HepG2 (cell line): Measurements from ENCODE around the gene ZNF765. TPM values are rescaled to one million over a fixed set of nuclear protein-coding genes. Genes with fewer than 3 reads are reported as not detected.
"Not testable (repeated sequence)": the region's sequence is repeated elsewhere in the genome, so short reads cannot be mapped to it uniquely, and the experiment has no call there.

ENCODE experiments used
- ATAC-seq: fragments of 200-7000 bp; cut with Tn5 transposase; 3 replicates; pipeline ENCODE4 v1.9.1; 2020; ENCODE audit warnings: mild to moderate bottlenecking, moderate library complexity
- BruUV-seq: library from RNA; stranded (reverse); fragments of 400-500 nt; replicated peaks from 2 replicates; lab custom pipeline; 2021; lab: Mats Ljungman, UMichigan
- CTCF ChIA-PET: fragments of 300-600 bp; formaldehyde crosslinking; extraction: SDS; loops from one replicate; lab custom pipeline; 2021; ENCODE audit warnings: low total read pairs, inconsistent platforms, low intra/inter-chr PET ratio; lab: Yijun Ruan, JAX
- POLR2A ChIA-PET: fragments of 350-600 bp; sonication (Branson Sonifier 250); formaldehyde crosslinking; loops from one replicate; lab custom pipeline; 2020; ENCODE audit warnings: antibody characterized with exemption, inconsistent platforms; lab: Yijun Ruan, JAX
- DNase-seq: peaks from one replicate; pipeline ENCODE4 v3.0.0-alpha.2; 2015; ENCODE audit warnings: low spot score
- FAIRE-seq: peaks from 3 replicates; lab custom pipeline; 2011; peaks lifted over from hg19 to GRCh38; lab: Jason Lieb, UNC
- H2AFZ ChIP-seq: one replicate; pipeline ENCODE4 v1.6.1; 2011; ENCODE audit warnings: low read length, inconsistent platforms
- H3K27ac ChIP-seq: fragments of 300-600 bp; 3 replicates; pipeline ENCODE4 v1.8.0; 2011; ENCODE audit warnings: mixed run types, mild to moderate bottlenecking, mixed read lengths, low read length, inconsistent platforms; ENCODE audit not compliant: insufficient read depth; ENCODE audit errors: extremely low read length
- H3K27me3 ChIP-seq, 2 experiments: fragments of 200-600 bp in 1 of 2; 2 replicates in 1 of 2; 3 replicates in 1 of 2; pipeline versions ENCODE4 v1.6.0 to v1.8.0; 2011; ENCODE audit warnings: low read length in 2 of 2, mild to moderate bottlenecking in 2 of 2, moderate library complexity in 2 of 2, inconsistent platforms in 1 of 2; ENCODE audit not compliant: insufficient read depth in 2 of 2, control insufficient read depth in 1 of 2
- H3K36me3 ChIP-seq, 2 experiments: fragments of 200-600 bp in 1 of 2; replicated peaks in 1 of 2; 2 replicates in 1 of 2; 3 replicates in 1 of 2; pipeline versions ENCODE4 v1.5.1 to v1.8.0; 2011; ENCODE audit warnings: low read length in 2 of 2, inconsistent platforms in 1 of 2; ENCODE audit not compliant: insufficient read depth in 2 of 2, control insufficient read depth in 1 of 2
- H3K4me1 ChIP-seq: 2 replicates; pipeline ENCODE4 v1.5.1; 2012; ENCODE audit warnings: low read length, inconsistent platforms; ENCODE audit not compliant: insufficient read depth
- H3K4me2 ChIP-seq: 2 replicates; pipeline ENCODE4 v1.6.0; 2011; ENCODE audit warnings: low read depth, low read length, inconsistent platforms
- H3K4me3 ChIP-seq, 3 experiments: fragments of 200-600 bp in 1 of 3; sonication (generic), shearing (Covaris generic) in 1 of 3; replicated peaks in 1 of 3; 2 replicates each; pipeline ENCODE4 v1.5.1; 2011 to 2016; ENCODE audit warnings: low read length in 3 of 3, inconsistent platforms in 2 of 3, low read depth in 2 of 3, mild to moderate bottlenecking in 2 of 3, control low read depth in 1 of 3, mixed read lengths in 1 of 3; ENCODE audit not compliant: insufficient read depth in 1 of 3
- H3K79me2 ChIP-seq: one replicate; pipeline ENCODE4 v1.6.1; 2011; ENCODE audit warnings: low read length, inconsistent platforms; ENCODE audit not compliant: insufficient read depth
- H3K9ac ChIP-seq: 2 replicates; pipeline ENCODE4 v1.6.0; 2011; ENCODE audit warnings: mild to moderate bottlenecking, low read depth, low read length, inconsistent platforms; ENCODE audit not compliant: insufficient read depth
- H3K9me3 ChIP-seq: 2 replicates; pipeline ENCODE4 v1.5.1; 2012; ENCODE audit warnings: mild to moderate bottlenecking, low read length
- H4K20me1 ChIP-seq: 2 replicates; pipeline ENCODE4 v1.6.0; 2011; ENCODE audit warnings: inconsistent platforms, mild to moderate bottlenecking, low read length, moderate library complexity; ENCODE audit not compliant: insufficient read depth
- ARID5B ChIP-seq: IDR thresholded peaks from 2 replicates; pipeline ENCODE4 v1.4.0; 2020; ENCODE audit warnings: mild to moderate bottlenecking, missing genetic modification reagents
- FOXA3 ChIP-seq: IDR thresholded peaks from 2 replicates; pipeline ENCODE4 v1.6.1; 2016; ENCODE audit warnings: missing genetic modification reagents, missing compliant biosample characterization
- HDAC1 ChIP-seq: sonication (generic); formaldehyde crosslinking; IDR thresholded peaks from 2 replicates; pipeline ENCODE4 v1.5.1; 2020; ENCODE audit warnings: mild to moderate bottlenecking, missing genetic modification reagents
- PAXIP1 ChIP-seq: sonication (generic); formaldehyde crosslinking; conservative IDR thresholded peaks from 2 replicates; pipeline ENCODE4 v1.4.0; 2020; ENCODE audit warnings: mild to moderate bottlenecking, missing genetic modification reagents, moderate library complexity
- PITX1 ChIP-seq: sonication (generic); formaldehyde crosslinking; IDR thresholded peaks from 2 replicates; pipeline ENCODE4 v1.5.1; 2020; ENCODE audit warnings: mild to moderate bottlenecking, missing genetic modification reagents
- RARA ChIP-seq: IDR thresholded peaks from 2 replicates; pipeline ENCODE4 v1.6.1; 2016; ENCODE audit warnings: missing genetic modification reagents, missing compliant biosample characterization
- RXRB ChIP-seq: IDR thresholded peaks from 2 replicates; pipeline ENCODE4 v1.6.1; 2016; ENCODE audit warnings: borderline replicate concordance, missing genetic modification reagents, missing compliant biosample characterization
- SAP130 ChIP-seq: IDR thresholded peaks from 2 replicates; pipeline ENCODE4 v1.6.1; 2016; ENCODE audit warnings: low read depth
- SOX5 ChIP-seq: IDR thresholded peaks from 2 replicates; pipeline ENCODE4 v1.6.1; 2016; ENCODE audit warnings: borderline replicate concordance
- ZNF362 ChIP-seq: sonication (generic); formaldehyde crosslinking; IDR thresholded peaks from 2 replicates; pipeline ENCODE4 v1.4.0; 2020; ENCODE audit warnings: missing genetic modification reagents, mild to moderate bottlenecking, borderline replicate concordance
- WGBS: methylation state at CpG from one replicate; pipeline ENCODE4 v1.1.6; 2017; ENCODE audit warnings: low lambda C conversion rate; 5-methylcytosine and 5-hydroxymethylcytosine counted together
- in situ Hi-C: cut with HindIII; loops from 2 replicates; pipeline ENCODE4 v1.10.0; 2017; ENCODE audit warnings: low pct_unique_long_range_greater_than_20kb; ENCODE audit not compliant: extremely low pct_ligation_motif_present
- intact Hi-C: fragments of 100-400 bp; cut with micrococcal nuclease; formaldehyde crosslinking; loops from one replicate; pipeline ENCODE4 v1.10.0; 2022; ENCODE audit not compliant: unreplicated experiment
- polyA plus RNA-seq, 8 experiments: library from polyadenylated mRNA; depleted of rRNA in 3 of 8; stranded (reverse) in 7 of 8; unstranded in 1 of 8; fragments of >200 nt; fragmentation: Illumina TruSeq in 4 of 8; extraction: Trizol in 4 of 8; gene quantifications; 2 replicates each; pipeline versions ENCODE4 v1.2.1 to v1.2.3, GENCODE V29; 2011 to 2016; ENCODE audit warnings: low read depth in 4 of 8, missing spikeins in 1 of 8, mixed read lengths in 1 of 8; ENCODE audit not compliant: insufficient read depth in 1 of 8
- total RNA-seq, 5 experiments: library from RNA; depleted of rRNA; stranded (reverse); fragments of >200 nt; fragmentation: Illumina TruSeq; extraction: Trizol; gene quantifications; 2 replicates each; pipeline ENCODE4 v1.2.3, GENCODE V29; 2016; ENCODE audit warnings: low read depth in 1 of 5

Gene ZNF765
- total and polyA plus RNA-seq, 2 of the 13 experiments (the other 11 are each of a cell fraction or from before 2014, with no cell fraction given): 5.0 to 14.5 TPM

GRCh38 chr19:53420520-53421315 is 25.8 kb downstream of the ZNF765 start:
- H3K4me3 ChIP-seq, ATAC-seq, H3K9ac ChIP-seq, H3K27me3 ChIP-seq, H2AFZ ChIP-seq, BruUV-seq, CTCF ChIA-PET, H3K79me2 ChIP-seq, H4K20me1 ChIP-seq, H3K9me3 ChIP-seq, in situ Hi-C loops, POLR2A ChIA-PET, H3K36me3 ChIP-seq, FAIRE-seq: not testable (repeated sequence)
- H3K4me2 ChIP-seq: peak overlapping the region; percentile 50
- peak; percentile 83 for DNase-seq
- intact Hi-C loops: loop anchor here (10.0 kb wide), 1 partner anchor 324 kb away; no protein-coding TSS in a partner anchor
- WGBS: 37% methylated on average over 11 of the region's 11 CpGs
- H3K27ac ChIP-seq: peak overlapping the region; percentile 52
- H3K4me1 ChIP-seq: peaks cover 28% of the 10 kb centered on the region
- TF ChIP-seq SOX5 (CRISPR knock-in tag): peak; percentile 52; the same call in 1 of the 2 replicates
- peak; percentile 61; the same call in 1 of the 2 replicates for TF ChIP-seq ARID5B (CRISPR knock-in tag)
- 0 out of 2 replicates have a peak, but pooled peaks have one; percentile 17 for TF ChIP-seq RARA (CRISPR knock-in tag)
- TF ChIP-seq ZNF362 (CRISPR knock-in tag): peak; percentile 19; the same call in 1 of the 2 replicates
- TF ChIP-seq PAXIP1 (CRISPR knock-in tag): peak; percentile 60
- peak; percentile 72 for TF ChIP-seq SAP130
- peak; percentile 84 for TF ChIP-seq FOXA3 (CRISPR knock-in tag)
- peak; percentile 19; the same call in 1 of the 2 replicates for TF ChIP-seq RXRB (CRISPR knock-in tag)
- TF ChIP-seq HDAC1 (CRISPR knock-in tag): peak; percentile 31; the same call in 1 of the 2 replicates
- peak; percentile 98 for TF ChIP-seq PITX1 (CRISPR knock-in tag)
